NCI-H460 (cell line): ENCODE data around the gene C1S. TPM values are rescaled to one million over a fixed set of nuclear protein-coding genes. Genes with fewer than 3 reads are reported as not detected.
"Not testable (repeated sequence)": the region's sequence is repeated elsewhere in the genome, so short reads cannot be mapped to it uniquely, and the experiment has no call there.

ENCODE experiments used
- DNase-seq: peaks from one replicate; pipeline ENCODE4 v3.0.0-alpha.2; 2016; ENCODE audit warnings: low read depth; ENCODE audit errors: extremely low read depth
- total RNA-seq: library from RNA; depleted of rRNA; stranded (reverse); fragments of >200 nt; shearing (Covaris generic); gene quantifications from 2 replicates; pipeline ENCODE4 v1.2.3, GENCODE V29; 2014

C1S gene
- total RNA-seq, 1 experiment from 2014 or later, result 21.9 TPM

- DNase-seq, result no peak
Measured at GRCh38 chr12:7101047-7101693, 40.7 kb downstream of the C1S start.

DNA sequence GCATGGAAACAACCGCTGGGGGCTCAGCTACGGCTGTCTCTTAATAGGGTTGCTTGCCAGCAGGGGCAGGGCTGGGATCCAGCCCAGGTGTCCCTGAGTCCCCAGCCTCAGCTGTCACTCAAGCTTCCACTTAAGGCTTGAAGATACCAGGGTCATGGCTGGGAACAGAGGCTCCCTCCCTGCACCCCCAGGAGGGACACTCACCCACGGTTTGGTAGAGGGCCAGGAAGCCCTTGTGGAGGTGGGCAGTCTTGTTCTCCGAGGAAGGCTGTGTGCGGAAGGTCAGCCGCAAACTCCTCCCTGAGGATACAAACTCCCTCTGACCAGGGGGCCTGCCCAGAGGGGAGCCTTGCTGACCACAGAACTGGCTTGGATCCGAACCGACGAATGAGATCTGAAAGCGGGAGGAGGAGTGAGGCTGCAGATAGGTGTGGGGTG lies 41.2 kb downstream of the C1S start:
- no peak for DNase-seq

DNA sequence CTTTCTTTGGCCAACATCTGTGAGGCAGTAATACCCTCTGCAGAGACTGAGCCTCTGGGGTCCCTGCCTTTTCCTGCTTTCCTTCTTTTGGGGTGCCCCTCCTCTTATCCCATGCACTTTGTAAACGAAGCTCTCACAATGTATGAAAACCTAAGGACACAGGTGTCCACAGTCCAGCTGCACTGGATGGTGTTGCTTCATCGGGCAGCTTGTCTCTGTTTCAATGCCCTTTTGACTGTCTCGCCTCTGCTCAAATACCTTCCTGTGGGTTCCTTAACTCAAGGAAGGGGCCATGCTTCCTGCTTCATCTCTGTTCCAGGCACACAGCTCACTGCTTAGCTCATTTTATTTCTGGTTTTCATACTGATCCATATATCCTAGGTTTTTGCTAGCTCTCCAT lies 42.1 kb downstream of the C1S start:
- no peak for DNase-seq

DNA sequence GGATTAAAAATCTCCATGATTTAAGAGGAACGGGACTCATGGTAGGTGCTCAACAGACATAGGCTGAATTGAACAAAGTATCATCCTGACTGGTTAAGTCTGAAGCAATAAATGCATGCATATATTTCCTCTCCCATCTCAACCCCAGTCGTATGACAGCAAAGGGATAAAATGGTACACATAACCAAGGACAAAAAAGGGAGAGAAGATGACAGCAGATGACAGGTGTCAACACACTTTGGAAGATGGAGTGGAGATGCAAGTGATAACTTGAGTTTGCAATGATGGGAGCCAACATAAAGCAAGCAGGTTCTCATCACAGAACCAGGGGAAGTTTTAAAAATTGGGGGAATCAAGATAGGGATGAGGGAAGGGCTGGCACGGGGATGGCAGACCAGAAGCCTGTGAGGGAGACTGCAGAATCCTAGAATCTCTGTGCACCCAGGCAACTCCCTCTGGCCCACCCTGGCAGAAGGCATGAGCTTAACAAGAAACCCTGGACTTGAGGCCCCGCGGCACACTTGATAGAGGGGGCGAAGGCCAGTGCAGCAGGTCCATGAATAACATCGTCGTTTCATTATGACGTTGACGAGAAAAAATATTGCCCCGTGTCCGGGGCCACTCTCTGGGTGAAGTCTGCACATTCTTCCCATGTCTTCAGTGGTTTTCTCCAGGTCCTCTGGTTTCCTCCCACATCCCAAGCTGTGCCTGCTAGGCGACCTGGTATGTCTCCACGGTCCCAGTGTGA lies 43.5 kb downstream of the C1S start:
- no peak for DNase-seq

DNA sequence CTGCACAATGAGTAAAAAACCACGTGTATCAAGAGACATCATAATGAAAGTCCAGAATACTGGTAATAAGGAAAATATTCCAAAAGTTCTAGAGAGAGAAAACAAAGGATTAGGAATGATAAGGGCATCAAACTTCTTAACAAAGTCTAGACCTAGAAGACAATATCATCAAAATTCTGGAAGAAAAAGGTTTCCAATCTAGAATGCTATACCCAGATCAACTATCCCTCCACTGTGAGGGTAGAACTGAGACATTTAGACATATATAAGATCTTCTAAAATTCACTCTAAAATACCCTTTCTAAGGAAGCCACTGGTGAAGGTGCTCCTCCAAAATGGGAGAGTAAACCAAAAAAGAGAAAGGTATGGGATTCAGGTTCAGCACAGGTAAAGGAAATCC lies 45.6 kb downstream of the C1S start:
- DNase-seq, result no peak

GRCh38 chr12:7107181-7107580 lies 46.7 kb downstream of the C1S start:
- DNase-seq, result not testable (repeated sequence)

GRCh38 chr12:7107636-7108002 lies 47.1 kb downstream of the C1S start:
- DNase-seq, result no peak

DNA sequence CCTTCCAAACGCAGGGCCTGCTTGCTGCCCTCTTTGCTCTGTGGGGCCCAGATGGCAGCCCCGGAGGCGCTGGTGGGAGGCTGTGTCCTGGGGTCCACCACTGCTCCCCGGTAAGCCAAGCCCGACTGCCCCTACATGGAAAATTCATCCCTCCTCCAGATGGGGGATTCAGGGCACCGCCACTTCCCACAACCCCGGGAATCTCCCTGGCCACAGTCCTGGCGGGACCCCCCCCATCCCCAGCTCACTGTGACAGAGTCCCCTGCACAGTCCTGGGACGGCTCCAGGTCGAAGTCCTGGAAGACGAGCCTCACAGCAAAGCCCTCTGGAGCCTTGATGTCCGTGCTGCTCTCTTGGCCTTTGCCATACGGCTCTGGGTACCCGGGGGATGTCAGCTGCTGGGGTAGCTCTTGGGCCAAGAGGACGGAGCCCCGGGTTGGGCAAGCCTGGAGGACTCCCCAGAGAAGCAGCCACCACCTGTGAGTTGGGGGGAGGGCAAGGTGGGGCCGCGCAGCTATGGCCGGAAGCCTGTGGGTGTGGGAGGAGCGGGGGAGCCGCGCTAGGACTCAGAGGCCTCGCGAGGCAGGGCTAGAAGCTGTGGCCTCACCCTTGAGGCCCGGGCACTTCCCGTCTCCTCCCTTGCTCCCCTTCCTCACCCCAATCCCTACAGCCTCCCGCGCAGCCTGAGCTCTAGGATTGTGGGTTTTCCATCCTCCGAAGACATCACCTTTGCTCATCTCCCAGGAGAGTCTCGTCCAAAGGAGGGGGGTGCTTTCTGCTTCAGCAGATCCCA lies 47.7 kb downstream of the C1S start:
- peak; percentile 38 for DNase-seq

- peak; percentile 71 for DNase-seq
Measured at GRCh38 chr12:7108796-7109571, 48.5 kb downstream of the C1S start, which contains the start of gene C1RL. TSS of gene C1RL (minus strand) at chr12:7109214. CDS start at chr12:7109180, 34 bp downstream.

DNA sequence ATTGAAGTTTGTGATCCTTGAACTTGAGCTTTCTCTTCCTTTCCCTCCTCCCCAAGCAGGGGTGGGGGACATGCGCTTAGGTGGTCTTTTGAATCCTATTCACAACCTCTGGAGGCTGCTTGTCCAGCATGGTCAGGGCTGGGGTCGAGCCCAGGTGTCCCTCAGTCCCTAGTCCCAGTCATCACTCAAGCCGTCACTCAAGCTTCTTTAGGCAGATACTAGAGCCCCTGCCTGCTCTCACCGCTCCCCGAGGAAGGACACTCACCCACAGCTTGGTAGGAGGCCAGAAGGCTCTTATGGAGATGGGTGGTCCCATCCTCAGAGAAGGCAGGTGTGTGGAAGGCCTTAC lies 49.0 kb downstream of the C1S start:
- no peak for DNase-seq

DNA sequence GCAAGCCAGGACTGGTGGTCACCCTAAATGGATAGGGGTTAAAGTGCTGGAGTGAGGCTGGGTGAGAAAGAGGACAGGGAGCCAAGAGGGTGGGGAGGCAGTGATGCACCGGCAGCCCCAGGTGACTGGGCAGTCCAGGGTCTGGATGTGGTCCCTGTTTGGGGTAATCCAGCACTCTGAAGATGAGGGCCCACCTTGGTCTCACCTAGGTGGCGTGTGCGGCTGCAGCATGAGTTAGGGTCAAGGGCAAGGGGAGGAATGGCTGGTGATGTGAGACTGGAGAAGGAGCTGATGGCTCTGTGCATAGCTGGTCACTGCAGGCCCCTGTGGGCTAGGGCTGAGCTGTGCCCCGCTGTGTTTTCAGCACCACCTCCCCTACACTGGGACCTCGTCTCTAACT lies 50.1 kb downstream of the C1S start:
- DNase-seq, result no peak

- DNase-seq, result no peak
Measured at GRCh38 chr12:7112041-7112440, 51.5 kb downstream of the C1S start.

DNA sequence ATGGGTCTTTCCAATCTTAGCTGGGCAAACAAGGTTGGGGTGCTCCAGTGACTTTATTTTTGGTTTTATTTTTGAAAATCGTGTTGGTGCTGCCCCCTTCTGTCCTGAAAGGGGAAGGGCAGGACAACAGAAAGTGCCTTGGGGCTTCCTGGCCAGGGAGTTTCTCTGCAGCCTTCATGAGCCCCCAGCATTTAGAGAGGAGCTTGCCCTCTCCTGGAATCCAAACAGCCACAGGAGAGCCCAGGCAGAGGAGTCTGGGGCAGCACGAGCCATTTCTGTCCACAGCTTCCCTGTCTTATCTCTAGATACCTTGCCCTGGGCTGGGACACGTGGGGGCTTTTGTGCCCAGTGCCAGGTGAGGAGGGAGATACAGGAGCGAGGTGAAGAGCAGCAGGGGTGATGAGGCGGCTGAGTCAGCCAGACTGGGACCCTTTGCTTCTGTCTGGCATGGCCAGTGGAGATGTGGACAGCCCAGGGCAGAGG lies 52.9 kb downstream of the C1S start:
- DNase-seq, result peak; percentile 30

DNA sequence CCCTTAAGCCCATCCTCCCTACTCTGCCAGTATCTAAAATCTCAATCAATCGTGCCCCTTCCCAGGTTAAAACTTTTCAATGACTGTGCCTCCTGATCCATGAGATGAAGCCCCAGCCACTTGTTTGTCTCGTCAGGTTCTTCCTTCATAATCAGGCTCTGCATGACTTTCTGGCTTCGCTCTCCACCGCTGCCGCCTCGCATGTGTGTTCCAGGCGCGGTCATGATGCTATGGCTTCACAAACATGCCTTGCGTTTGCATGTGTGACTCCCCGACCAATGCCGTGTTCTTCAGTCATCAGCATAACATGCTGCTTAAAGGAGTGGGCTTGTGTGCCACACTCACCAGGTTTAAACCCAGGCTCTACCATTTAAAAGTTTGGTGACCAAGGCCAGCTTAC lies 53.5 kb downstream of the C1S start:
- DNase-seq, result no peak

DNA sequence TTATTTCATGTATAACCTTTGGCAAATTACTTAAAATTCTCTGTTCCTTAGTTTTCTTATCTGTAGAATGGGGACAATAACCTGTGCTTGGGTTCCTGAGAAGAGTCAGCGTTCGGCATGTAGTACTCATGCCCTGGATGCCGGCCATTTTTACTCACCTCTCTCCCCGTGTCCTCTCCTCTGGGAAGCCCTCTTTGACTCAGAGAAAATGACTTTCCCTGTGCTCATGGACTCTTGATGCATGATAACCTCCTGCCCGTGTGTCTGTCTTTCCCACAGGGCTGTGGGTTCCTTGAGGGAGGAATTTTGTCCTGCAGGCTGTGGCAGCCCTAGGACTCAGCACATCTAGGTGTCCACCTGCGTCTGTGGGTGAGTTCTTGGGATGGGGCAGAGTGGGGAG lies 54.3 kb downstream of the C1S start:
- no peak for DNase-seq

- DNase-seq, result no peak
Measured at GRCh38 chr12:7116196-7116595, 55.7 kb downstream of the C1S start.

DNA sequence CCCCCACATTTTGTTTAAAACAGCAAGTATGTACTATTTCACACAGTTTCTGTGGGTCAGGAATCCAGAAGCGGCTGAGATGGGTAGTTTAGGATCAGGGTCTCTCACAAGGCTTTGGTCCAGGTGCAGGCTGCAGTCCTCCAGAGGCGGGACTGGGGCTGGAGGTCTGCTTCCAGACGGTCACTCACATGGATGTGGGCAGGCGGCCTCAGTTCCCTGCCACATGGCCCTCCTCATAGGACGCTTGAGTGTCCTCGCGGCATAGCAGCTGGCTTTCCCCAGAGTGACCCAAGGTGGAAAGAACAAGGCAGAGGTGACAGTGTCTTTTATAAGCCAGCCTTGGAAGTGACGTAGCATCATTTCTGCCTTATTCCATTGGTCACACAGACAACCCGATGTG lies 56.4 kb downstream of the C1S start:
- no peak for DNase-seq

GRCh38 chr12:7117670-7118069 lies 57.2 kb downstream of the C1S start:
- no peak for DNase-seq

DNA sequence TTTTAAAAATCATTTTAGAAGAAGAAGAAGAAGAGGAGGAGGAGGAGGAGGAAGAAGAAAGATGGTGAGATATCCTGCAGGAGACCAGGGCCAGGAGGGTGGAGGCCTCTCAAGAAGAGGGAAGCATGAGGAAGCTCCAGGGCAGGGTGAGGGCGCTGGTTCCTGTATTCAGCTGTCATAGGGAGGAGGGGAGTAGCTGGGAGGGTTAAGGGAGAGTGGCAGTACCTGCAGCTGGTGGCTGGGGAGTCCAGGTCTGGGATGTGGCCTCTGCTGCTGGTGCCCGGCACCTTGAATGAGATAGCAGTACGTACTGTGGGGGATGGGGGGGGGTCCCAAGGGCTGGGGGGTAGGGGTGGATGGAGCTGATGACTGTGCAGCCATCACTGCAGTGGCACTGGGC lies 58.4 kb downstream of the C1S start:
- no peak for DNase-seq

DNA sequence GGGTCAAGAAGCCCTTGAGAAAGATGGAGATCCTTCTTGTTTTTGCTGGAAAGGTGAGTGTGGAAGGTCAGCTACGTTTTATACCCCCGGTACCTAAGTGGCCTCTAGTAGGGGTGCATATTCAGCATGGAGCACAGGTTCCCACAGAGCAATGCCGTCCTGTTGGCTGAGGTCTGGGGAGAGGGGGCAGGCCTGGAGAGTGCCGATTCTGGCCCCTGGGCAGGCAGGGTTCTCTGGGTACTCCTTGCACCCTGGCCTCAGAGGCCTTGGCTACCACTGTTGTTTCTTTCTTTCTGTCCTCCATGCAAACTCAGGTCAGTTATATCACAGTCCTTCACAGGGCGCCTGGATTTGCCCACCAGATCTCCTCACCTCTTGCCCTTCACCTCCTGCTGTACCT lies 59.6 kb downstream of the C1S start:
- no peak for DNase-seq
